ENCODE data around the gene ZNF652.

ZNF652 gene

GRCh38 chr17:49388692-49389513, 26.9 kb upstream of the ZNF652 start:
- in situ Hi-C loops (cut with HindIII; ENCODE audit: low pct_ligation_motif_present, low sequenced_read_pairs), result no loop called here
- TF ChIP-seq, protein P1, sequence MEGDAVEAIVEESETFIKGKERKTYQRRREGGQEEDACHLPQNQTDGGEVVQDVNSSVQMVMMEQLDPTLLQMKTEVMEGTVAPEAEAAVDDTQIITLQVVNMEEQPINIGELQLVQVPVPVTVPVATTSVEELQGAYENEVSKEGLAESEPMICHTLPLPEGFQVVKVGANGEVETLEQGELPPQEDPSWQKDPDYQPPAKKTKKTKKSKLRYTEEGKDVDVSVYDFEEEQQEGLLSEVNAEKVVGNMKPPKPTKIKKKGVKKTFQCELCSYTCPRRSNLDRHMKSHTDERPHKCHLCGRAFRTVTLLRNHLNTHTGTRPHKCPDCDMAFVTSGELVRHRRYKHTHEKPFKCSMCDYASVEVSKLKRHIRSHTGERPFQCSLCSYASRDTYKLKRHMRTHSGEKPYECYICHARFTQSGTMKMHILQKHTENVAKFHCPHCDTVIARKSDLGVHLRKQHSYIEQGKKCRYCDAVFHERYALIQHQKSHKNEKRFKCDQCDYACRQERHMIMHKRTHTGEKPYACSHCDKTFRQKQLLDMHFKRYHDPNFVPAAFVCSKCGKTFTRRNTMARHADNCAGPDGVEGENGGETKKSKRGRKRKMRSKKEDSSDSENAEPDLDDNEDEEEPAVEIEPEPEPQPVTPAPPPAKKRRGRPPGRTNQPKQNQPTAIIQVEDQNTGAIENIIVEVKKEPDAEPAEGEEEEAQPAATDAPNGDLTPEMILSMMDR (IDR thresholded peaks at IDR 0.05; ENCODE audit: low read depth, low read length, missing control alignments), result no peak
- DNase-seq, result no peak
- Histone ChIP-seq H3K36me3 (replicated peaks) (no peaks in the 10 kb centered on the region), H3K27ac (no peak overlapping the region), H3K4me3 (ENCODE audit: low read depth, low read length) (no peak overlapping the region), H3K27me3 (replicated peaks) (no peaks in the 10 kb centered on the region)

GRCh38 chr17:49388290-49388640, 26.2 kb upstream of the ZNF652 start:
- Histone ChIP-seq H3K4me3 (ENCODE audit: low read depth, low read length) (no peak overlapping the region), H3K27ac (no peak overlapping the region), H3K36me3 (replicated peaks) (no peaks in the 10 kb centered on the region), H3K27me3 (replicated peaks) (no peaks in the 10 kb centered on the region)
- TF ChIP-seq, protein P1 (IDR thresholded peaks at IDR 0.05; ENCODE audit: low read depth, low read length, missing control alignments), result no peak
- in situ Hi-C loops (cut with HindIII; ENCODE audit: low pct_ligation_motif_present, low sequenced_read_pairs), result no loop called here
- DNase-seq, result no peak

- DNase-seq, result no peak
- TF ChIP-seq, protein P1 (IDR thresholded peaks at IDR 0.05; ENCODE audit: low read depth, low read length, missing control alignments), result no peak
- no peaks in the 10 kb centered on the region for H3K27me3 ChIP-seq (replicated peaks)
- H3K27ac ChIP-seq, result no peak overlapping the region
- H3K36me3 ChIP-seq (replicated peaks), result no peaks in the 10 kb centered on the region
- in situ Hi-C loops (cut with HindIII; ENCODE audit: low pct_ligation_motif_present, low sequenced_read_pairs), result no loop called here
- H3K4me3 ChIP-seq (ENCODE audit: low read depth, low read length), result no peak overlapping the region
Observed at GRCh38 chr17:49387498-49388289, 25.6 kb upstream of the ZNF652 start.

DNA sequence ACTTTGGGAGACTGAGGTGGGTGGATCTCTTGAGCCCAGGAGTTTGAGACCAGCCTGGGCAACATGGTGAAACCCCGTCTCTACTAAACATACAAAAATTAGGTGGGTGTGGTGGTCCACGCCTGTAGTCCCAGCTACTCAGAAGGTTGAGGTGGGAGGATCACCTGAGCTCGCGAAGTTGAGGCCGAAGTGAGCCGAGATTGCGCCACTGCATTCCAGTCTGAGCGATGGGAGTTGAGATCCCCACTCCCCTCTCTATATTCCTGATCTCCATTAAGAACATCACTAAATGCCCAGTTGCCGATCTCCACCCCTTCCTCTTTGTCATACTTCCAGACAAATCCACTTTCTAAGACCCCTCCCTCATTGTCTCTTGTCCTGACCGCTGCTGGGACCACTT, 24.3 kb upstream of the ZNF652 start:
- TF ChIP-seq, protein P1 (IDR thresholded peaks at IDR 0.05; ENCODE audit: low read depth, low read length, missing control alignments), result no peak
- in situ Hi-C loops (cut with HindIII; ENCODE audit: low pct_ligation_motif_present, low sequenced_read_pairs), result no loop called here
- Histone ChIP-seq H3K27me3 (replicated peaks) (no peaks in the 10 kb centered on the region), H3K27ac (no peak overlapping the region), H3K36me3 (replicated peaks) (no peaks in the 10 kb centered on the region), H3K4me3 (ENCODE audit: low read depth, low read length) (no peak overlapping the region)
- DNase-seq, result no peak

- no peaks in the 10 kb centered on the region for H3K27me3 ChIP-seq (replicated peaks)
- in situ Hi-C loops (cut with HindIII; ENCODE audit: low pct_ligation_motif_present, low sequenced_read_pairs), result no loop called here
Observed at GRCh38 chr17:49384951-49385350, 22.9 kb upstream of the ZNF652 start.

More at GRCh38 chr17:49384951-49385350, 22.9 kb upstream of the ZNF652 start:
- DNase-seq, result no peak
- H3K4me3 ChIP-seq (ENCODE audit: low read depth, low read length), result no peak overlapping the region
- no peak overlapping the region for H3K27ac ChIP-seq
- TF ChIP-seq, protein P1 (IDR thresholded peaks at IDR 0.05; ENCODE audit: low read depth, low read length, missing control alignments), result no peak
- no peaks in the 10 kb centered on the region for H3K36me3 ChIP-seq (replicated peaks)
